ENCODE data around the gene PRMT5. TPM values are rescaled to one million over a fixed set of nuclear protein-coding genes. Genes with fewer than 3 reads are reported as not detected.

The PRMT5 gene
- total RNA-seq, 1 donor from 2014 or later = 65.6 TPM

DNA sequence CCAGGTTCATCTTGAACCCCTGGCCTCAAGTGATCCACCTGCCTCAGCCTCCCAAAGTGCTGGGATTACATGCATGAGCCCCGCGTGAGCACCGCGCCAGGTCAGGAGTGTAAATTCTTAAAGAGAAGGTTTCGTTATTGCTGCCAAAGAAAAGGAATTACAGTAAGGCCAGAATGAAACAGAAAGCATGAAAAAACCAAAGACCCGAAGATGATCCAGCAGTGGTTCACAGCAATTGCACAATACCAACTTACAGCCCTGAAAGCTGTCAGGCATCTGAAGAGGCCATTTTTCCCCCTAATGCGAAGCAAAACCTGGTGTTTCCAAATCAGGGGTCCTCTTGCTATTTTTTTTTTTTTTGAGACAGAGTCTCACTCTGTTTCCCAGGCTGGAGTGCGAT is 20.6 kb downstream of the PRMT5 start:
- Histone ChIP-seq H3K27me3 (no peaks in the 10 kb centered on the region), H3K27ac (no peak overlapping the region), H3K4me1 (peaks cover 3% of the 10 kb centered on the region), H3K9me3 (no peaks in the 10 kb centered on the region), H3K4me3 (no peak overlapping the region), H3K36me3 (peaks cover 10 to 73% of the 10 kb centered on the region in 2 donors)
- TF ChIP-seq POLR2AphosphoS5 (IDR thresholded peaks at IDR 0.05; ENCODE audit: insufficient read depth in 1 of 2, low read depth in 1 of 2) (no peak), POLR2A (IDR thresholded peaks at IDR 0.05) (no peak)
- TF ChIP-seq, protein P1, sequence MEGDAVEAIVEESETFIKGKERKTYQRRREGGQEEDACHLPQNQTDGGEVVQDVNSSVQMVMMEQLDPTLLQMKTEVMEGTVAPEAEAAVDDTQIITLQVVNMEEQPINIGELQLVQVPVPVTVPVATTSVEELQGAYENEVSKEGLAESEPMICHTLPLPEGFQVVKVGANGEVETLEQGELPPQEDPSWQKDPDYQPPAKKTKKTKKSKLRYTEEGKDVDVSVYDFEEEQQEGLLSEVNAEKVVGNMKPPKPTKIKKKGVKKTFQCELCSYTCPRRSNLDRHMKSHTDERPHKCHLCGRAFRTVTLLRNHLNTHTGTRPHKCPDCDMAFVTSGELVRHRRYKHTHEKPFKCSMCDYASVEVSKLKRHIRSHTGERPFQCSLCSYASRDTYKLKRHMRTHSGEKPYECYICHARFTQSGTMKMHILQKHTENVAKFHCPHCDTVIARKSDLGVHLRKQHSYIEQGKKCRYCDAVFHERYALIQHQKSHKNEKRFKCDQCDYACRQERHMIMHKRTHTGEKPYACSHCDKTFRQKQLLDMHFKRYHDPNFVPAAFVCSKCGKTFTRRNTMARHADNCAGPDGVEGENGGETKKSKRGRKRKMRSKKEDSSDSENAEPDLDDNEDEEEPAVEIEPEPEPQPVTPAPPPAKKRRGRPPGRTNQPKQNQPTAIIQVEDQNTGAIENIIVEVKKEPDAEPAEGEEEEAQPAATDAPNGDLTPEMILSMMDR (IDR thresholded peaks at IDR 0.05) = no peak
- DNase-seq (ENCODE audit: extremely low spot score in 2 of 2) = no peak
- intact Hi-C loops (cut with DNase I) = no loop called here

- TF ChIP-seq POLR2A (IDR thresholded peaks at IDR 0.05) = no peak
- no peak for TF ChIP-seq POLR2AphosphoS5 (IDR thresholded peaks at IDR 0.05; ENCODE audit: insufficient read depth in 1 of 2, low read depth in 1 of 2)
- TF ChIP-seq, protein P1 (IDR thresholded peaks at IDR 0.05) = no peak
- intact Hi-C loops (cut with DNase I) = no loop called here
- no peak overlapping the region for H3K4me3 ChIP-seq
- H3K27ac ChIP-seq = no peak overlapping the region
- DNase-seq (ENCODE audit: extremely low spot score in 2 of 2) = no peak
- peaks cover 10 to 79% of the 10 kb centered on the region in 2 donors for H3K36me3 ChIP-seq
- peaks cover 5% of the 10 kb centered on the region for H3K4me1 ChIP-seq
- no peaks in the 10 kb centered on the region for H3K27me3 ChIP-seq
- no peaks in the 10 kb centered on the region for H3K9me3 ChIP-seq
Observed at GRCh38 chr14:22907429-22907828, 21.7 kb downstream of the PRMT5 start.

DNA sequence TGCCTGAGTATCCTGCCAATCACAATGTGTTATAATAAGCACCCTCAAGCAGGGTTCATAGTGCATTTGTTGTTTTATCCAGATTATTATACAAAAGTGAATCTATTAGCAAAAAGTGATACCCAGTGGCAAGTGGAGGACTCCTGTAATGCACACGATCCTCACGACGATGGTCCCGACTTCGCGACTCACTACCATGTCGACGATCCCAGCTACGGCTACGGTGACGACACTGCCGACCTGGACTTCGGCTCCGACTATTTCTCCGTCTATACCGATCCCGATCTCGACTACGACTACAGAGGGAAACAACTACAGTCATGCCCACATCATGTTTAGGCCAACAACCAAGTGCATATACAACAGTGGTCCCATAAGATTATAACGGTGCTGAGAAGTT is 23.1 kb downstream of the PRMT5 start:
- intact Hi-C loops (cut with DNase I) = no loop called here
- H3K9me3 ChIP-seq = no peaks in the 10 kb centered on the region
- no peaks in the 10 kb centered on the region for H3K27me3 ChIP-seq
- DNase-seq (ENCODE audit: extremely low spot score in 2 of 2) = no peak
- no peak overlapping the region for H3K27ac ChIP-seq
- no peak for TF ChIP-seq POLR2AphosphoS5 (IDR thresholded peaks at IDR 0.05; ENCODE audit: insufficient read depth in 1 of 2, low read depth in 1 of 2)
- TF ChIP-seq, protein P1 (IDR thresholded peaks at IDR 0.05) = no peak
- no peak for TF ChIP-seq POLR2A (IDR thresholded peaks at IDR 0.05)
- peaks cover 5% of the 10 kb centered on the region for H3K4me1 ChIP-seq
- H3K36me3 ChIP-seq = peaks cover 10 to 87% of the 10 kb centered on the region in 2 donors
- H3K4me3 ChIP-seq = no peak overlapping the region

DNA sequence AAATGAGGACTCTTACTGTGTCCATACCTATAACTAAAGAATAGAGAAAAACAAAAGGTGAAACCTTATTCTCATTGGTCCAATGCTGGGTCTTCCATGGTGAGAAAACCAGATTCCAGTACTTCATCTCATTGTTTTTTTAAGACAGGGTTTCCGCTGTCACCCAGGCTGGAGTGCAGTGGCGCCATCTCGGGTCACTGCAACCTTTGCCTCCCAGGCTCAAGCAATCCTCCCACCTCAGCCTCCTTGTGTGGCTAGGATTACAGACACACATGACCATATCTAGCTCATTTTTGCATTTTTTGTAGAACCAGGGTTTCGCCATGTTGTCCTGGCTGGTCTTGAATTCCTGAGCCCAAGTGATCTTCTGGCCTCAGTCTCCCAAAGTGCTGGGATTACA is 23.5 kb downstream of the PRMT5 start:
- H3K36me3 ChIP-seq = peaks cover 10 to 91% of the 10 kb centered on the region in 2 donors
- H3K9me3 ChIP-seq = no peaks in the 10 kb centered on the region
- peaks cover 5% of the 10 kb centered on the region for H3K4me1 ChIP-seq
- no peak overlapping the region for H3K27ac ChIP-seq
- no peak for DNase-seq (ENCODE audit: extremely low spot score in 2 of 2)
- no peak overlapping the region for H3K4me3 ChIP-seq
- TF ChIP-seq, protein P1 (IDR thresholded peaks at IDR 0.05) = no peak
- TF ChIP-seq POLR2AphosphoS5 (IDR thresholded peaks at IDR 0.05; ENCODE audit: insufficient read depth in 1 of 2, low read depth in 1 of 2) (no peak), POLR2A (IDR thresholded peaks at IDR 0.05) (no peak)
- intact Hi-C loops (cut with DNase I) = no loop called here
- no peaks in the 10 kb centered on the region for H3K27me3 ChIP-seq

GRCh38 chr14:22903742-22904087 is 25.5 kb downstream of the PRMT5 start:
- DNase-seq (ENCODE audit: extremely low spot score in 2 of 2) = no peak
- Histone ChIP-seq H3K36me3 (peaks cover 10 to 80% of the 10 kb centered on the region in 2 donors), H3K27ac (peak overlapping the region; percentile 28), H3K27me3 (no peaks in the 10 kb centered on the region), H3K9me3 (no peaks in the 10 kb centered on the region), H3K4me3 (no peak overlapping the region), H3K4me1 (peaks cover 5% of the 10 kb centered on the region)
- TF ChIP-seq POLR2AphosphoS5 (IDR thresholded peaks at IDR 0.05; ENCODE audit: insufficient read depth in 1 of 2, low read depth in 1 of 2) = no peak
- no peak for TF ChIP-seq POLR2A (IDR thresholded peaks at IDR 0.05)
- TF ChIP-seq, protein P1 (IDR thresholded peaks at IDR 0.05) = no peak
- intact Hi-C loops (cut with DNase I) = no loop called here
